ENCODE data around the gene FBLN1. TPM values are rescaled to one million over a fixed set of nuclear protein-coding genes. Genes with fewer than 3 reads are reported as not detected.

FBLN1 gene
- polyA plus RNA-seq, 3 donors: 0.03 to 0.17 TPM; not detected in 1

GRCh38 chr22:45550416-45550815, 47.7 kb downstream of the FBLN1 start:
- Histone ChIP-seq H3K4me2 (replicated peaks; ENCODE audit: extremely low read depth, low read length, poor library complexity, severe bottlenecking) (no peak overlapping the region), H3K36me3 (replicated peaks in 1 of 2; ENCODE audit: control insufficient read depth in 1 of 2, insufficient read depth in 2 of 2, low read length in 2 of 2) (no peaks in the 10 kb centered on the region), H3K9ac (ENCODE audit: insufficient read depth, low read length, poor library complexity, severe bottlenecking) (no peak overlapping the region), H4K20me1 (ENCODE audit: insufficient read depth, low read length) (no peaks in the 10 kb centered on the region), H3K27ac (ENCODE audit: low read depth in 1 of 2, low read length in 2 of 2) (no peak overlapping the region), H3K79me2 (ENCODE audit: insufficient read depth, low read length) (no peaks in the 10 kb centered on the region), H3K4me3 (replicated peaks in 1 of 3; ENCODE audit: low read depth in 2 of 3, low read length in 3 of 3) (no peak overlapping the region), H3K9me3 (replicated peaks in 1 of 2; ENCODE audit: control insufficient read depth in 1 of 2, insufficient read depth in 1 of 2, low read length in 2 of 2) (peaks cover 0 to 4% of the 10 kb centered on the region in 2 donors), H3K4me1 (ENCODE audit: control insufficient read depth in 1 of 2, insufficient read depth in 2 of 2, low read length in 2 of 2) (peaks cover 6 to 11% of the 10 kb centered on the region in 2 donors), H3K27me3 (ENCODE audit: control insufficient read depth in 2 of 2, insufficient read depth in 2 of 2, low read length in 2 of 2) (peaks cover 0 to 4% of the 10 kb centered on the region in 2 donors), H2AFZ (ENCODE audit: insufficient read depth, low read depth, low read length, poor library complexity, severe bottlenecking) (no peak overlapping the region)
- H3K27ac Mint-ChIP-seq: no peak overlapping the region
- intact Hi-C loops (cut with micrococcal nuclease): loop anchor here (5.0 to 10.0 kb wide), 2 partner anchors 283 to 456 kb away; no protein-coding TSS in a partner anchor
- peaks cover 7% of the 10 kb centered on the region for H3K4me1 Mint-ChIP-seq
- TF ChIP-seq CTCF (IDR thresholded peaks at IDR 0.05): no peak
- DNase-seq: no peak
- WGBS (ENCODE audit: insufficient coverage): 98% methylated on average over 12 of the region's 14 CpGs
- H3K27me3 Mint-ChIP-seq (ENCODE audit: low read depth in 3 of 3): peaks cover 6 to 16% (median 10%) of the 10 kb centered on the region in 3 donors
- peaks cover 2 to 6% (median 5%) of the 10 kb centered on the region in 7 donors for H3K9me3 Mint-ChIP-seq
- H3K4me3 Mint-ChIP-seq: no peak overlapping the region
- no peaks in the 10 kb centered on the region for H3K36me3 Mint-ChIP-seq

- H3K9ac ChIP-seq (ENCODE audit: insufficient read depth, low read length, poor library complexity, severe bottlenecking): no peak overlapping the region
- H3K9me3 Mint-ChIP-seq: peaks cover 2 to 6% (median 5%) of the 10 kb centered on the region in 7 donors
- 98% methylated on average over 11 of the region's 11 CpGs for WGBS (ENCODE audit: insufficient coverage)
- no peak overlapping the region for H3K27ac Mint-ChIP-seq
- no peak overlapping the region for H2AFZ ChIP-seq (ENCODE audit: insufficient read depth, low read depth, low read length, poor library complexity, severe bottlenecking)
- no peak for TF ChIP-seq CTCF (IDR thresholded peaks at IDR 0.05)
- H3K27me3 ChIP-seq (ENCODE audit: control insufficient read depth in 2 of 2, insufficient read depth in 2 of 2, low read length in 2 of 2): peaks cover 0 to 4% of the 10 kb centered on the region in 2 donors
- H3K9me3 ChIP-seq (replicated peaks in 1 of 2; ENCODE audit: control insufficient read depth in 1 of 2, insufficient read depth in 1 of 2, low read length in 2 of 2): peaks cover 0 to 4% of the 10 kb centered on the region in 2 donors
- no peak overlapping the region for H3K27ac ChIP-seq (ENCODE audit: low read depth in 1 of 2, low read length in 2 of 2)
- no peaks in the 10 kb centered on the region for H3K36me3 Mint-ChIP-seq
- H3K27me3 Mint-ChIP-seq (ENCODE audit: low read depth in 3 of 3): peaks cover 10 to 16% (median 11%) of the 10 kb centered on the region in 3 donors
- H3K79me2 ChIP-seq (ENCODE audit: insufficient read depth, low read length): no peaks in the 10 kb centered on the region
- peaks cover 7% of the 10 kb centered on the region for H3K4me1 Mint-ChIP-seq
- H3K4me3 ChIP-seq (replicated peaks in 1 of 3; ENCODE audit: low read depth in 2 of 3, low read length in 3 of 3): no peak overlapping the region
- no peak for DNase-seq
- intact Hi-C loops (cut with micrococcal nuclease): loop anchor here (5.0 to 10.0 kb wide), 2 partner anchors 284 to 456 kb away; no protein-coding TSS in a partner anchor
- no peak overlapping the region for H3K4me3 Mint-ChIP-seq
- peaks cover 6 to 11% of the 10 kb centered on the region in 2 donors for H3K4me1 ChIP-seq (ENCODE audit: control insufficient read depth in 1 of 2, insufficient read depth in 2 of 2, low read length in 2 of 2)
- no peaks in the 10 kb centered on the region for H3K36me3 ChIP-seq (replicated peaks in 1 of 2; ENCODE audit: control insufficient read depth in 1 of 2, insufficient read depth in 2 of 2, low read length in 2 of 2)
- H4K20me1 ChIP-seq (ENCODE audit: insufficient read depth, low read length): no peaks in the 10 kb centered on the region
- no peak overlapping the region for H3K4me2 ChIP-seq (replicated peaks; ENCODE audit: extremely low read depth, low read length, poor library complexity, severe bottlenecking)
Observed at GRCh38 chr22:45550891-45551290, 48.2 kb downstream of the FBLN1 start.

All from CD14-positive monocyte (primary cell).